ENCODE data around the gene TFR2. TPM values are rescaled to one million over a fixed set of nuclear protein-coding genes. Genes with fewer than 3 reads are reported as not detected.

TFR2 gene
- total and polyA plus RNA-seq, 9 of the 15 experiments (the other 6 are each of a cell fraction or from before 2014, with no cell fraction given): 3.8 to 123 (median 51.1) TPM

DNA sequence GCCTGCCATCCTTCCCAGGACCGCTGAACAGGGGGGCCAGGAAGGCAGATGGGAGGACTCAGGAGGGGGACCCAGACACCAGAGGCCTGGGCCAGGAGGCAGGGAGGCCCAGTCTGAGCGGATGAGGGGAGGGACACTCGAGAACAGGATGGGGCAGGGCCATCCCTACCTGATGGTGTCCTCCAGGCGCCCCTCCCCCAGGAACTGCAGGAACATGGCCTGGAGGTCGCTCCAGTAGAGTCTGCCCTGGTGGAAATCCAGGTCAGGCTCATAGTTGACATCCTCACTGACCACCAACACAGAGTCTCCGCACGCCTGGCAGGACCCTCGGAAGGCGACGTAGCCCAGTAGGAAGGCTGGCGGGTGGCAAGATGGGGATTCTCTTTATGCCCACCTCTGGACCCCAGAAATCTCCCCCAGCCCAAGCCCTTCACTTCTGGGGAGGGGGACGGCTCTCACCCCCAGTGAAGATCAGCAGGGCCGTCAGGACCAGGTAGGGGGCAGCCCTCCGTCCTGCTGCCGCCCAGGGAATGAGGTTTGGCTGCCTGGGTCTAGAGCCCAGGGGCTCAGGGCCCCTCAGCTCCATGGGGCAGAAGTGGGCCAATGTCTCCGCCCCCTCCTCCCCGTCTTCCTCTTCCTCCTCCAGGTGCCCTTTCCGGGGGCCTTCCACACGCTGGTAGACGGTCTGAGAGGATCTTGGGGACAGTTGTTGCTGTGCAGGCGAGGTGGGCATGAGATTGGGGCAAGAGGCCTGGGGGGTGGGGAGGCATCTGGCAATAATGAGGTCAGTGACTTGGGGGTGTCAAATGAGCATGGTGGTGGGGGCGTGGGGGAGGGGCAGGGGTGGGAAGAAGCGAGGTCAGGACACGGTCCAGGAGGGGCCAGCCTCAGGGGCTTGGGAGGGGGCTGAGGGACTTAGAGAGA lies 573 bp downstream of the TFR2 start (continued):
- TF ChIP-seq, protein P1, sequence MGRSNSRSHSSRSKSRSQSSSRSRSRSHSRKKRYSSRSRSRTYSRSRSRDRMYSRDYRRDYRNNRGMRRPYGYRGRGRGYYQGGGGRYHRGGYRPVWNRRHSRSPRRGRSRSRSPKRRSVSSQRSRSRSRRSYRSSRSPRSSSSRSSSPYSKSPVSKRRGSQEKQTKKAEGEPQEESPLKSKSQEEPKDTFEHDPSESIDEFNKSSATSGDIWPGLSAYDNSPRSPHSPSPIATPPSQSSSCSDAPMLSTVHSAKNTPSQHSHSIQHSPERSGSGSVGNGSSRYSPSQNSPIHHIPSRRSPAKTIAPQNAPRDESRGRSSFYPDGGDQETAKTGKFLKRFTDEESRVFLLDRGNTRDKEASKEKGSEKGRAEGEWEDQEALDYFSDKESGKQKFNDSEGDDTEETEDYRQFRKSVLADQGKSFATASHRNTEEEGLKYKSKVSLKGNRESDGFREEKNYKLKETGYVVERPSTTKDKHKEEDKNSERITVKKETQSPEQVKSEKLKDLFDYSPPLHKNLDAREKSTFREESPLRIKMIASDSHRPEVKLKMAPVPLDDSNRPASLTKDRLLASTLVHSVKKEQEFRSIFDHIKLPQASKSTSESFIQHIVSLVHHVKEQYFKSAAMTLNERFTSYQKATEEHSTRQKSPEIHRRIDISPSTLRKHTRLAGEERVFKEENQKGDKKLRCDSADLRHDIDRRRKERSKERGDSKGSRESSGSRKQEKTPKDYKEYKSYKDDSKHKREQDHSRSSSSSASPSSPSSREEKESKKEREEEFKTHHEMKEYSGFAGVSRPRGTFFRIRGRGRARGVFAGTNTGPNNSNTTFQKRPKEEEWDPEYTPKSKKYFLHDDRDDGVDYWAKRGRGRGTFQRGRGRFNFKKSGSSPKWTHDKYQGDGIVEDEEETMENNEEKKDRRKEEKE (IDR thresholded peaks at IDR 0.05; ENCODE audit: borderline replicate concordance in 1 of 2, control insufficient read depth in 1 of 2, low read depth in 2 of 2, low read length in 1 of 2): no peak
- TF ChIP-seq ATF1 (CRISPR knock-in tag; IDR thresholded peaks at IDR 0.05) (no peak), ATF1 (tag; IDR thresholded peaks at IDR 0.05) (0 out of 2 replicates have a peak, but pooled peaks have one; percentile 6), NFIC (IDR thresholded peaks at IDR 0.05) (no peak), HDGF (IDR thresholded peaks at IDR 0.05) (0 out of 2 replicates have a peak, but pooled peaks have one; percentile 29), RBM39 (optimal IDR thresholded peaks at IDR 0.05; ENCODE audit: low read depth, low read length) (peak; percentile 79), BHLHE40 (IDR thresholded peaks at IDR 0.05; ENCODE audit: low read length) (0 out of 2 replicates have a peak, but pooled peaks have one; percentile 5), PHF8 (IDR thresholded peaks at IDR 0.05; ENCODE audit: borderline replicate concordance, low read length) (peak; percentile 29; the same call in 1 of the 2 replicates), SIN3A (IDR thresholded peaks at IDR 0.05; ENCODE audit: borderline replicate concordance in 2 of 2, control insufficient read depth in 1 of 2, low read depth in 2 of 2, low read length in 2 of 2) (peak in 1 of 2 experiments; percentile 20; a peak in 1 of 4 replicates), RBM17 (IDR thresholded peaks at IDR 0.05; ENCODE audit: borderline replicate concordance, low read depth, low read length) (no peak), SMAD4 (CRISPR knock-in tag; conservative IDR thresholded peaks at IDR 0.05) (peak; percentile 37), ZNF263 (CRISPR knock-in tag; IDR thresholded peaks at IDR 0.05; ENCODE audit: borderline replicate concordance) (peak; percentile 94), SPI1 (IDR thresholded peaks at IDR 0.05; ENCODE audit: borderline replicate concordance, low read depth, low read length) (peak; percentile 44; the same call in 1 of the 2 replicates), CBFB (CRISPR knock-in tag; IDR thresholded peaks at IDR 0.05) (peak; percentile 47; the same call in 1 of the 2 replicates), FOXP1 (CRISPR knock-in tag; IDR thresholded peaks at IDR 0.05) (no peak; the same call in 1 of the 2 replicates)
- TF ChIP-seq, protein P2, sequence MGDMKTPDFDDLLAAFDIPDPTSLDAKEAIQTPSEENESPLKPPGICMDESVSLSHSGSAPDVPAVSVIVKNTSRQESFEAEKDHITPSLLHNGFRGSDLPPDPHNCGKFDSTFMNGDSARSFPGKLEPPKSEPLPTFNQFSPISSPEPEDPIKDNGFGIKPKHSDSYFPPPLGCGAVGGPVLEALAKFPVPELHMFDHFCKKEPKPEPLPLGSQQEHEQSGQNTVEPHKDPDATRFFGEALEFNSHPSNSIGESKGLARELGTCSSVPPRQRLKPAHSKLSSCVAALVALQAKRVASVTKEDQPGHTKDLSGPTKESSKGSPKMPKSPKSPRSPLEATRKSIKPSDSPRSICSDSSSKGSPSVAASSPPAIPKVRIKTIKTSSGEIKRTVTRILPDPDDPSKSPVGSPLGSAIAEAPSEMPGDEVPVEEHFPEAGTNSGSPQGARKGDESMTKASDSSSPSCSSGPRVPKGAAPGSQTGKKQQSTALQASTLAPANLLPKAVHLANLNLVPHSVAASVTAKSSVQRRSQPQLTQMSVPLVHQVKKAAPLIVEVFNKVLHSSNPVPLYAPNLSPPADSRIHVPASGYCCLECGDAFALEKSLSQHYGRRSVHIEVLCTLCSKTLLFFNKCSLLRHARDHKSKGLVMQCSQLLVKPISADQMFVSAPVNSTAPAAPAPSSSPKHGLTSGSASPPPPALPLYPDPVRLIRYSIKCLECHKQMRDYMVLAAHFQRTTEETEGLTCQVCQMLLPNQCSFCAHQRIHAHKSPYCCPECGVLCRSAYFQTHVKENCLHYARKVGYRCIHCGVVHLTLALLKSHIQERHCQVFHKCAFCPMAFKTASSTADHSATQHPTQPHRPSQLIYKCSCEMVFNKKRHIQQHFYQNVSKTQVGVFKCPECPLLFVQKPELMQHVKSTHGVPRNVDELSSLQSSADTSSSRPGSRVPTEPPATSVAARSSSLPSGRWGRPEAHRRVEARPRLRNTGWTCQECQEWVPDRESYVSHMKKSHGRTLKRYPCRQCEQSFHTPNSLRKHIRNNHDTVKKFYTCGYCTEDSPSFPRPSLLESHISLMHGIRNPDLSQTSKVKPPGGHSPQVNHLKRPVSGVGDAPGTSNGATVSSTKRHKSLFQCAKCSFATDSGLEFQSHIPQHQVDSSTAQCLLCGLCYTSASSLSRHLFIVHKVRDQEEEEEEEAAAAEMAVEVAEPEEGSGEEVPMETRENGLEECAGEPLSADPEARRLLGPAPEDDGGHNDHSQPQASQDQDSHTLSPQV (IDR thresholded peaks at IDR 0.05): peak; percentile 45; the same call in 1 of the 2 replicates
- TF ChIP-seq, protein P3, sequence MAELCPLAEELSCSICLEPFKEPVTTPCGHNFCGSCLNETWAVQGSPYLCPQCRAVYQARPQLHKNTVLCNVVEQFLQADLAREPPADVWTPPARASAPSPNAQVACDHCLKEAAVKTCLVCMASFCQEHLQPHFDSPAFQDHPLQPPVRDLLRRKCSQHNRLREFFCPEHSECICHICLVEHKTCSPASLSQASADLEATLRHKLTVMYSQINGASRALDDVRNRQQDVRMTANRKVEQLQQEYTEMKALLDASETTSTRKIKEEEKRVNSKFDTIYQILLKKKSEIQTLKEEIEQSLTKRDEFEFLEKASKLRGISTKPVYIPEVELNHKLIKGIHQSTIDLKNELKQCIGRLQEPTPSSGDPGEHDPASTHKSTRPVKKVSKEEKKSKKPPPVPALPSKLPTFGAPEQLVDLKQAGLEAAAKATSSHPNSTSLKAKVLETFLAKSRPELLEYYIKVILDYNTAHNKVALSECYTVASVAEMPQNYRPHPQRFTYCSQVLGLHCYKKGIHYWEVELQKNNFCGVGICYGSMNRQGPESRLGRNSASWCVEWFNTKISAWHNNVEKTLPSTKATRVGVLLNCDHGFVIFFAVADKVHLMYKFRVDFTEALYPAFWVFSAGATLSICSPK (IDR thresholded peaks at IDR 0.05; ENCODE audit: borderline replicate concordance): no peak

Data from K562 (cell line).